ENCODE data around the gene FA2H.
A peak's percentile ranks its signal among the peaks of the same experiment; 100 is the strongest.
"Not testable (repeated sequence)": the region's sequence is repeated elsewhere in the genome, so short reads cannot be mapped to it uniquely, and the experiment has no call there.

FA2H gene

GRCh38 chr16:74668877-74669276 lies 105.7 kb downstream of the FA2H start:
- DNase-seq, result not testable (repeated sequence)

GRCh38 chr16:74667255-74667700 lies 107.3 kb downstream of the FA2H start:
- peak; percentile 32 for DNase-seq

- peak; percentile 99 for DNase-seq
Observed at GRCh38 chr16:74666425-74667254, 108.0 kb downstream of the FA2H start, which contains the start of gene RFWD3. TSS of gene RFWD3 (minus strand) at chr16:74666877. CDS start at chr16:74661449, 5,428 bp downstream.

GRCh38 chr16:74666010-74666421 lies 108.6 kb downstream of the FA2H start:
- DNase-seq, result no peak
